B cell (primary cell): Measurements from ENCODE around the gene NRM. TPM values are rescaled to one million over a fixed set of nuclear protein-coding genes. Genes with fewer than 3 reads are reported as not detected.

ENCODE experiments used
- ATAC-seq: fragments of 200-7000 bp; cut with Tn5 transposase; one replicate; pipeline ENCODE4 v1.10.0; 2021; ENCODE audit warnings: low read depth, mild to moderate bottlenecking, moderate number of reproducible peaks, moderate library complexity
- CTCF ChIA-PET: fragments of 350-600 bp; sonication (Branson Sonifier 250); formaldehyde crosslinking; loops from one replicate; lab custom pipeline; 2021; ENCODE audit warnings: antibody characterized with exemption, inconsistent platforms; lab: Charles Lee
- POLR2A ChIA-PET: fragments of 350-600 bp; sonication (Branson Sonifier 250); formaldehyde crosslinking; loops from one replicate; lab custom pipeline; 2021; ENCODE audit warnings: antibody characterized with exemption; lab: Charles Lee
- DNase-seq: peaks from one replicate; pipeline ENCODE4 v3.0.0; 2013
- H2AFZ ChIP-seq: 2 replicates; pipeline ENCODE4 v1.6.1; 2012; ENCODE audit warnings: mild to moderate bottlenecking, low read depth, low read length; ENCODE audit not compliant: insufficient read depth, poor library complexity, severe bottlenecking
- H3K27ac ChIP-seq, 2 donors: 1 replicate in 1 of 2; 2 replicates in 1 of 2; pipeline ENCODE4 v1.5.1; 2012 to 2013; ENCODE audit warnings: low read length in 2 of 2, mild to moderate bottlenecking in 2 of 2, moderate library complexity in 1 of 2
- H3K27me3 ChIP-seq, 4 experiments: fragments of 200-600 bp in 1 of 4; sonication (generic) in 1 of 4; replicated peaks in 1 of 4; 1 replicate in 2 of 4; 2 replicates in 2 of 4; pipeline versions ENCODE4 v1.6.1 to v1.7.0; 2013 to 2016; ENCODE audit warnings: low read length in 3 of 4, mild to moderate bottlenecking in 2 of 4, mixed read lengths in 1 of 4, moderate library complexity in 1 of 4; ENCODE audit not compliant: insufficient read depth in 4 of 4, control insufficient read depth in 3 of 4; ENCODE audit errors: control extremely low read depth in 1 of 4
- H3K36me3 ChIP-seq, 2 experiments: replicated peaks in 1 of 2; 1 replicate in 1 of 2; 2 replicates in 1 of 2; pipeline versions ENCODE4 v1.6.1 to v1.7.1; 2013; ENCODE audit warnings: low read length in 1 of 2; ENCODE audit not compliant: insufficient read depth in 2 of 2, control insufficient read depth in 1 of 2; ENCODE audit errors: control extremely low read depth in 1 of 2, extremely low read depth in 1 of 2
- H3K4me1 ChIP-seq, 2 donors: fragments of 200-600 bp in 1 of 2; sonication (generic) in 1 of 2; 1 replicate in 1 of 2; 2 replicates in 1 of 2; pipeline versions ENCODE4 v1.5.1 to v1.6.1; 2013 to 2017; ENCODE audit warnings: low read length in 2 of 2; ENCODE audit not compliant: control insufficient read depth in 2 of 2, insufficient read depth in 2 of 2
- H3K4me2 ChIP-seq: replicated peaks from 2 replicates; pipeline ENCODE3; 2012; ENCODE audit warnings: mild to moderate bottlenecking, low read depth, low read length; ENCODE audit not compliant: poor library complexity, severe bottlenecking
- H3K4me3 ChIP-seq, 5 experiments: fragments of 200-600 bp in 1 of 5; sonication (generic) in 1 of 5; 1 replicate in 3 of 5; 2 replicates in 2 of 5; pipeline versions ENCODE4 v1.5.1 to v1.7.0; 2011 to 2016; ENCODE audit warnings: low read length in 4 of 5, mild to moderate bottlenecking in 4 of 5, low read depth in 2 of 5, control low read depth in 1 of 5, moderate library complexity in 1 of 5; ENCODE audit not compliant: insufficient read depth in 1 of 5; ENCODE audit errors: control extremely low read depth in 1 of 5, extremely low read depth in 1 of 5
- H3K79me2 ChIP-seq: fragments of 200-600 bp; sonication (generic); one replicate; pipeline ENCODE4 v1.6.0; 2016; ENCODE audit warnings: low read length; ENCODE audit not compliant: control insufficient read depth, insufficient read depth
- H3K9ac ChIP-seq: fragments of 200-600 bp; sonication (generic); 2 replicates; pipeline ENCODE4 v1.6.1; 2017; ENCODE audit warnings: mild to moderate bottlenecking, low read length, moderate library complexity
- H3K9me3 ChIP-seq, 3 donors: one replicate each; pipeline versions ENCODE4 v1.6.1 to v1.7.1; 2013; ENCODE audit warnings: low read length in 2 of 3; ENCODE audit not compliant: control insufficient read depth in 2 of 3, insufficient read depth in 1 of 3; ENCODE audit errors: control extremely low read depth in 1 of 3
- H4K20me1 ChIP-seq: 2 replicates; pipeline ENCODE4 v1.6.0; 2012; ENCODE audit warnings: mild to moderate bottlenecking, low read length; ENCODE audit not compliant: insufficient read depth, control insufficient read depth, poor library complexity, severe bottlenecking
- H3K27ac Mint-ChIP-seq: one replicate; pipeline ENCODE4 v1.8.0; 2021; ENCODE audit warnings: mixed read lengths
- H3K27me3 Mint-ChIP-seq: one replicate; pipeline ENCODE4 v1.8.0; 2021; ENCODE audit warnings: mixed read lengths
- H3K4me1 Mint-ChIP-seq: one replicate; pipeline ENCODE4 v1.8.0; 2021; ENCODE audit warnings: mixed read lengths
- H3K4me3 Mint-ChIP-seq: one replicate; pipeline ENCODE4 v1.8.0; 2021; ENCODE audit warnings: mixed read lengths
- H3K9me3 Mint-ChIP-seq: one replicate; pipeline ENCODE4 v1.8.0; 2022; ENCODE audit warnings: mixed read lengths; ENCODE audit not compliant: insufficient read depth
- EZH2 ChIP-seq: IDR thresholded peaks from 2 replicates; pipeline ENCODE4 v1.6.1; 2012; ENCODE audit warnings: borderline replicate concordance, low read depth, mild to moderate bottlenecking, moderate library complexity, low read length; ENCODE audit not compliant: insufficient read depth, poor library complexity, severe bottlenecking
- WGBS: methylation state at CpG from one replicate; pipeline ENCODE4 v1.1.5; 2013; ENCODE audit warnings: missing lambda C conversion rate; ENCODE audit not compliant: insufficient coverage; 5-methylcytosine and 5-hydroxymethylcytosine counted together
- intact Hi-C: fragments of 100-400 bp; cut with micrococcal nuclease; formaldehyde crosslinking; loops from one replicate; pipeline ENCODE4 v1.10.0; 2022
- polyA plus RNA-seq: library from polyadenylated mRNA; depleted of rRNA; stranded (reverse); fragments of >200 nt; gene quantifications from 2 replicates; pipeline ENCODE4 v1.2.3, GENCODE V29; 2012
- total RNA-seq, 2 donors: library from RNA; stranded (reverse); fragments of 120-200 nt in 1 of 2; gene quantifications; 1 replicate in 1 of 2; 2 replicates in 1 of 2; pipeline versions ENCODE4 v1.2.3 to v1.2.4, GENCODE V29; 2013 to 2022
- TF ChIP-seq, protein P1 (sequence below): fragments of 200-600 bp; IDR thresholded peaks from one replicate; pipeline ENCODE4 v1.8.0; 2022; ENCODE audit warnings: antibody characterized with exemption, mild to moderate bottlenecking

The NRM gene
- total and polyA plus RNA-seq, 2 donors (not counting 1 experiment from before 2014, with no cell fraction given): 24.9 to 26.0 TPM

GRCh38 chr6:30689985-30690384, 799 bp downstream of the NRM start:
- H2AFZ ChIP-seq: peak overlapping the region; percentile 65
- no peaks in the 10 kb centered on the region for H3K9me3 ChIP-seq
- intact Hi-C loops: loop anchor here (1.0 kb wide), 1 partner anchor 8 kb away; no protein-coding TSS in a partner anchor
- ChIA-PET POLR2A (interaction anchor here (2.9 kb wide), 1 partner anchor 27 kb away, joined by 10 read pairs; the partner anchor contains the start of gene MDC1), CTCF (interaction anchor here (1.1 to 8.9 kb wide), 5 partner anchors 10 to 145 kb away, joined by 3 to 151 read pairs (median 4); partner anchors contain the start of genes MDC1, MRPS18B and TUBB)
- no peaks in the 10 kb centered on the region for H3K27me3 Mint-ChIP-seq
- TF ChIP-seq, protein P1, sequence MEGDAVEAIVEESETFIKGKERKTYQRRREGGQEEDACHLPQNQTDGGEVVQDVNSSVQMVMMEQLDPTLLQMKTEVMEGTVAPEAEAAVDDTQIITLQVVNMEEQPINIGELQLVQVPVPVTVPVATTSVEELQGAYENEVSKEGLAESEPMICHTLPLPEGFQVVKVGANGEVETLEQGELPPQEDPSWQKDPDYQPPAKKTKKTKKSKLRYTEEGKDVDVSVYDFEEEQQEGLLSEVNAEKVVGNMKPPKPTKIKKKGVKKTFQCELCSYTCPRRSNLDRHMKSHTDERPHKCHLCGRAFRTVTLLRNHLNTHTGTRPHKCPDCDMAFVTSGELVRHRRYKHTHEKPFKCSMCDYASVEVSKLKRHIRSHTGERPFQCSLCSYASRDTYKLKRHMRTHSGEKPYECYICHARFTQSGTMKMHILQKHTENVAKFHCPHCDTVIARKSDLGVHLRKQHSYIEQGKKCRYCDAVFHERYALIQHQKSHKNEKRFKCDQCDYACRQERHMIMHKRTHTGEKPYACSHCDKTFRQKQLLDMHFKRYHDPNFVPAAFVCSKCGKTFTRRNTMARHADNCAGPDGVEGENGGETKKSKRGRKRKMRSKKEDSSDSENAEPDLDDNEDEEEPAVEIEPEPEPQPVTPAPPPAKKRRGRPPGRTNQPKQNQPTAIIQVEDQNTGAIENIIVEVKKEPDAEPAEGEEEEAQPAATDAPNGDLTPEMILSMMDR: no peak
- TF ChIP-seq EZH2: no peak
- H3K79me2 ChIP-seq: peaks cover 30% of the 10 kb centered on the region
- peaks cover 0 to 3% of the 10 kb centered on the region in 2 experiments for H3K36me3 ChIP-seq
- 35% methylated on average over 3 of the region's 4 CpGs for WGBS
- H3K27ac ChIP-seq: peak overlapping the region; percentile 93 to 97
- no peak for ATAC-seq
- H3K9ac ChIP-seq: peak overlapping the region; percentile 98
- H3K4me1 Mint-ChIP-seq: peaks cover 58% of the 10 kb centered on the region
- H3K27me3 ChIP-seq: no peaks in the 10 kb centered on the region
- DNase-seq: peak; percentile 29
- H3K4me2 ChIP-seq: peak overlapping the region; percentile 100
- H4K20me1 ChIP-seq: peaks cover 26% of the 10 kb centered on the region
- H3K9me3 Mint-ChIP-seq: no peaks in the 10 kb centered on the region
- H3K4me3 ChIP-seq: peak overlapping the region; percentile 65 to 94 (median 79)
- peak overlapping the region; percentile 97 for H3K4me3 Mint-ChIP-seq
- H3K4me1 ChIP-seq: peaks cover 36 to 43% of the 10 kb centered on the region in 2 donors
- H3K27ac Mint-ChIP-seq: peak overlapping the region; percentile 99
